Heart left ventricle (tissue), 13 donors: ENCODE measurements around the gene GALM.

Source experiments
- POLR2A ChIP-seq, 2 donors: fragments of 450-650 bp; IDR thresholded peaks; one replicate each; pipeline ENCODE4 v1.6.1; 2017; ENCODE audit warnings: antibody characterized with exemption in 2 of 2, mild to moderate bottlenecking in 2 of 2, moderate library complexity in 2 of 2
- TF ChIP-seq, protein P1 (sequence below), 12 donors: fragments of 200-600 bp; sonication (generic) in 4 of 12; IDR thresholded peaks; one replicate each; pipeline versions ENCODE4 v1.5.0 to v1.8.0; 2018 to 2022; ENCODE audit warnings: antibody characterized with exemption in 12 of 12, mild to moderate bottlenecking in 5 of 12
- donor health status: ischemic (EF 13 %, LVEDD 7.1; RV severe dilation, severe dysfunction).
- donor health status: DM: no; HTN: yes; CAD: no.
- donor health status: DM: no; HTN: no; CAD: no.
- donor health status: ischemic (EF 25% LVEDD 6.9; RV normal size, moderate dysfunction).
- donor health status: ischemic (EF 25% LVEDD 5.7; RV mildly dilated, moderate dysfunction).
- donor health status: ischemic (EF 35%, LVEDD 5.7; RV mildly dilated, moderate dysfunction).
- donor health status: nonischemic (EF 11% LVEDD 7.7; RV severe dilation, severe dysfunction).
- donor health status: DM: yes; HTN: yes; CAD: no.
- donor health status: PGD.
- donor health status: ischemic (EF 29% LVEDD 5.4; RV normal size, mild dysfunction).
- donor health status: nonischemic (EF 23%, LVEDD 6.1; RV moderate dilation, normal function).

- TF ChIP-seq, protein P1, sequence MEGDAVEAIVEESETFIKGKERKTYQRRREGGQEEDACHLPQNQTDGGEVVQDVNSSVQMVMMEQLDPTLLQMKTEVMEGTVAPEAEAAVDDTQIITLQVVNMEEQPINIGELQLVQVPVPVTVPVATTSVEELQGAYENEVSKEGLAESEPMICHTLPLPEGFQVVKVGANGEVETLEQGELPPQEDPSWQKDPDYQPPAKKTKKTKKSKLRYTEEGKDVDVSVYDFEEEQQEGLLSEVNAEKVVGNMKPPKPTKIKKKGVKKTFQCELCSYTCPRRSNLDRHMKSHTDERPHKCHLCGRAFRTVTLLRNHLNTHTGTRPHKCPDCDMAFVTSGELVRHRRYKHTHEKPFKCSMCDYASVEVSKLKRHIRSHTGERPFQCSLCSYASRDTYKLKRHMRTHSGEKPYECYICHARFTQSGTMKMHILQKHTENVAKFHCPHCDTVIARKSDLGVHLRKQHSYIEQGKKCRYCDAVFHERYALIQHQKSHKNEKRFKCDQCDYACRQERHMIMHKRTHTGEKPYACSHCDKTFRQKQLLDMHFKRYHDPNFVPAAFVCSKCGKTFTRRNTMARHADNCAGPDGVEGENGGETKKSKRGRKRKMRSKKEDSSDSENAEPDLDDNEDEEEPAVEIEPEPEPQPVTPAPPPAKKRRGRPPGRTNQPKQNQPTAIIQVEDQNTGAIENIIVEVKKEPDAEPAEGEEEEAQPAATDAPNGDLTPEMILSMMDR (IDR thresholded peaks at IDR 0.05): no peak
- no peak for TF ChIP-seq POLR2A (IDR thresholded peaks at IDR 0.05)
Observed at GRCh38 chr2:38783586-38783985, 117.7 kb downstream of the GALM start.
